ENCODE data around the gene MAPK11.

DNA sequence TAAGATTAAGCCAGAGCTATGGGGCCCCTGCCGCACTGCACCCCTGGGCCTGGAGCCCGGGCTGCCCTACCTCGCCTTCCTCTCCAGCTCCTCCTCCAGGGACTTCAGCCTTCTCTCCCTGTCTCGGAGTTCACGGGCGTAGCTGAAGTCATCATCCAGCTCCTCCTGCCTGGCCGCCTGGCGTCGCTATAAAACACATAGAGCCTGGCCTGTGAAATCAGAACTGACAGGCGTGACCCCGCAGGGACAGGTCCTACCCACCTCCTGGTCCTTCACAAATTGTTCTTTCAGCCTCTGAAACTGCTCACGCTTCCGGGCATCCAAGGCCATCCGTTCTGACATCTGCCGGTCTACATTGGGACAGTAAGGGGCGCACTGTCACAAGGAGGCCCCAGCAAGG lies 46.1 kb downstream of the MAPK11 start:
- TF ChIP-seq, protein P1, sequence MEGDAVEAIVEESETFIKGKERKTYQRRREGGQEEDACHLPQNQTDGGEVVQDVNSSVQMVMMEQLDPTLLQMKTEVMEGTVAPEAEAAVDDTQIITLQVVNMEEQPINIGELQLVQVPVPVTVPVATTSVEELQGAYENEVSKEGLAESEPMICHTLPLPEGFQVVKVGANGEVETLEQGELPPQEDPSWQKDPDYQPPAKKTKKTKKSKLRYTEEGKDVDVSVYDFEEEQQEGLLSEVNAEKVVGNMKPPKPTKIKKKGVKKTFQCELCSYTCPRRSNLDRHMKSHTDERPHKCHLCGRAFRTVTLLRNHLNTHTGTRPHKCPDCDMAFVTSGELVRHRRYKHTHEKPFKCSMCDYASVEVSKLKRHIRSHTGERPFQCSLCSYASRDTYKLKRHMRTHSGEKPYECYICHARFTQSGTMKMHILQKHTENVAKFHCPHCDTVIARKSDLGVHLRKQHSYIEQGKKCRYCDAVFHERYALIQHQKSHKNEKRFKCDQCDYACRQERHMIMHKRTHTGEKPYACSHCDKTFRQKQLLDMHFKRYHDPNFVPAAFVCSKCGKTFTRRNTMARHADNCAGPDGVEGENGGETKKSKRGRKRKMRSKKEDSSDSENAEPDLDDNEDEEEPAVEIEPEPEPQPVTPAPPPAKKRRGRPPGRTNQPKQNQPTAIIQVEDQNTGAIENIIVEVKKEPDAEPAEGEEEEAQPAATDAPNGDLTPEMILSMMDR (IDR thresholded peaks at IDR 0.05) = no peak
- no peak for TF ChIP-seq POLR2A (IDR thresholded peaks at IDR 0.05)

All from prostate gland (tissue), 2 donors.